Lower leg skin (tissue), 3 donors: ENCODE data around the gene PAX5.

Experiments used
- POLR2A ChIP-seq, 2 donors: fragments of 450-650 bp; IDR thresholded peaks; one replicate each; pipeline ENCODE4 v1.6.1; 2016 to 2017; ENCODE audit warnings: antibody characterized with exemption in 2 of 2, mild to moderate bottlenecking in 1 of 2, moderate library complexity in 1 of 2
- TF ChIP-seq, protein P1 (sequence below), 3 donors: fragments of 450-650 bp; IDR thresholded peaks; one replicate each; pipeline ENCODE4 v1.5.1; 2016; ENCODE audit warnings: antibody characterized with exemption in 3 of 3, mild to moderate bottlenecking in 3 of 3, moderate library complexity in 2 of 3

DNA sequence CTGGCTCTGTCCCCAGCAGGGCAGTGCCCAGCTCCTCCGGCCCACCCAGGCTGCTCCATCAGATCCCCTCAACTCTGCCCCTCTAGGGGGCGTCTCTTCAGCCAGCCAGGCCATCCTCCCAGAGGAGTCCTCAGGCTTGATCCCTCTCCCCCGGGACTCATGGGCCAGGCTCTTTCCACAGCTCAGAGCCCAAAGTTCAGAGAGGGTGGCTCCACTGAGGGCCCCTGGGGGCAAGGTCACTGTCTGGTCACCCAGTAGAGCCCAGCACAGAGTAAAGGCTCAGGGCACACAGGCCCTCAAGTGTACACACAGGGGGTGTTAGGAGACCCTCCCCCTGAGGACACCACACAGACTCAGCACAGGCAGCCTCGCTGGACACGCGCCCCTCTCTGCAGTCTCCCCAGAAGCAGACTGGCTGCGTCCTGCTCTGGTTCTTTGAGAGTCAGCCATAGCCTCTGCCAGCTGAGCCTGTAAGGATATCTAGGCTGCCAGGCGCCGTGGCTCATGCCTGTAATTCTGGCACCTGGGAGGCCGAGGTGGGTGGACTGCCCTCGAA is 64.8 kb downstream of the PAX5 start:
- TF ChIP-seq, protein P1, sequence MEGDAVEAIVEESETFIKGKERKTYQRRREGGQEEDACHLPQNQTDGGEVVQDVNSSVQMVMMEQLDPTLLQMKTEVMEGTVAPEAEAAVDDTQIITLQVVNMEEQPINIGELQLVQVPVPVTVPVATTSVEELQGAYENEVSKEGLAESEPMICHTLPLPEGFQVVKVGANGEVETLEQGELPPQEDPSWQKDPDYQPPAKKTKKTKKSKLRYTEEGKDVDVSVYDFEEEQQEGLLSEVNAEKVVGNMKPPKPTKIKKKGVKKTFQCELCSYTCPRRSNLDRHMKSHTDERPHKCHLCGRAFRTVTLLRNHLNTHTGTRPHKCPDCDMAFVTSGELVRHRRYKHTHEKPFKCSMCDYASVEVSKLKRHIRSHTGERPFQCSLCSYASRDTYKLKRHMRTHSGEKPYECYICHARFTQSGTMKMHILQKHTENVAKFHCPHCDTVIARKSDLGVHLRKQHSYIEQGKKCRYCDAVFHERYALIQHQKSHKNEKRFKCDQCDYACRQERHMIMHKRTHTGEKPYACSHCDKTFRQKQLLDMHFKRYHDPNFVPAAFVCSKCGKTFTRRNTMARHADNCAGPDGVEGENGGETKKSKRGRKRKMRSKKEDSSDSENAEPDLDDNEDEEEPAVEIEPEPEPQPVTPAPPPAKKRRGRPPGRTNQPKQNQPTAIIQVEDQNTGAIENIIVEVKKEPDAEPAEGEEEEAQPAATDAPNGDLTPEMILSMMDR (IDR thresholded peaks at IDR 0.05), result no peak
- no peak for TF ChIP-seq POLR2A (IDR thresholded peaks at IDR 0.05)
